Mesenchymal stem cell (in vitro differentiated cells and primary cell): ENCODE data around the gene SNTG2.

Source experiments
- DNase-seq: peaks from one replicate; pipeline ENCODE4 v3.0.0-alpha.2; 2013
- H2AFZ ChIP-seq: one replicate; pipeline ENCODE4 v1.6.1; 2013; ENCODE audit warnings: low read depth, mild to moderate bottlenecking, control low read depth, inconsistent platforms, low read length, moderate library complexity
- H2AK5ac ChIP-seq: 2 replicates; pipeline ENCODE4 v1.6.1; 2013; ENCODE audit warnings: low read length, moderate library complexity, mild to moderate bottlenecking, inconsistent platforms; ENCODE audit not compliant: severe bottlenecking
- H2BK120ac ChIP-seq: one replicate; pipeline ENCODE4 v1.6.1; 2013; ENCODE audit warnings: low read depth, mild to moderate bottlenecking, inconsistent platforms, low read length, moderate library complexity
- H2BK12ac ChIP-seq, 2 experiments: one replicate each; pipeline ENCODE4 v1.6.1; 2013; ENCODE audit warnings: inconsistent platforms in 2 of 2, low read length in 2 of 2, mild to moderate bottlenecking in 2 of 2, moderate library complexity in 2 of 2, control low read depth in 1 of 2
- H2BK15ac ChIP-seq: one replicate; pipeline ENCODE4 v1.6.1; 2013; ENCODE audit warnings: mild to moderate bottlenecking, low read depth, inconsistent platforms; ENCODE audit not compliant: poor library complexity, severe bottlenecking
- H2BK5ac ChIP-seq: 2 replicates; pipeline ENCODE4 v1.6.1; 2013; ENCODE audit warnings: low read depth, mild to moderate bottlenecking, low read length, control low read depth, inconsistent platforms; ENCODE audit not compliant: poor library complexity, severe bottlenecking
- H3K14ac ChIP-seq, 2 experiments: one replicate each; pipeline ENCODE4 v1.6.1; 2013; ENCODE audit warnings: inconsistent platforms in 2 of 2, low read length in 2 of 2, control low read depth in 1 of 2, mild to moderate bottlenecking in 1 of 2, moderate library complexity in 1 of 2
- H3K18ac ChIP-seq, 2 experiments: one replicate each; pipeline ENCODE4 v1.6.1; 2013; ENCODE audit warnings: inconsistent platforms in 2 of 2, low read length in 2 of 2, control low read depth in 1 of 2, low read depth in 1 of 2, mild to moderate bottlenecking in 1 of 2
- H3K23ac ChIP-seq, 2 experiments: one replicate each; pipeline ENCODE4 v1.6.1; 2013; ENCODE audit warnings: inconsistent platforms in 2 of 2, low read length in 2 of 2, mild to moderate bottlenecking in 2 of 2, moderate library complexity in 2 of 2, control low read depth in 1 of 2
- H3K27ac ChIP-seq: 2 replicates; pipeline ENCODE4 v1.5.1; 2013; ENCODE audit warnings: mild to moderate bottlenecking, moderate library complexity, low read length, control low read depth, inconsistent platforms; ENCODE audit not compliant: poor library complexity, severe bottlenecking
- H3K27me3 ChIP-seq, 2 experiments: 2 replicates each; pipeline versions ENCODE4 v1.6.1 to v1.7.0; 2013; ENCODE audit warnings: low read length in 2 of 2, mild to moderate bottlenecking in 2 of 2, moderate library complexity in 2 of 2, control low read depth in 1 of 2, inconsistent platforms in 1 of 2; ENCODE audit not compliant: control insufficient read depth in 1 of 2, insufficient read depth in 1 of 2
- H3K36me3 ChIP-seq, 2 experiments: 2 replicates each; pipeline versions ENCODE4 v1.6.1 to v1.7.0; 2013; ENCODE audit warnings: low read length in 2 of 2, control low read depth in 1 of 2, inconsistent platforms in 1 of 2, low read depth in 1 of 2, mild to moderate bottlenecking in 1 of 2; ENCODE audit not compliant: insufficient read depth in 2 of 2, control insufficient read depth in 1 of 2
- H3K4ac ChIP-seq, 2 experiments: one replicate each; pipeline ENCODE4 v1.6.1; 2013; ENCODE audit warnings: inconsistent platforms in 2 of 2, low read length in 2 of 2, mild to moderate bottlenecking in 2 of 2, moderate library complexity in 2 of 2, control low read depth in 1 of 2, low read depth in 1 of 2
- H3K4me1 ChIP-seq: 2 replicates; pipeline ENCODE4 v1.6.1; 2013; ENCODE audit warnings: low read depth, low read length, control low read depth; ENCODE audit not compliant: control insufficient read depth, insufficient read depth
- H3K4me2 ChIP-seq: 2 replicates; pipeline ENCODE4 v1.6.1; 2013; ENCODE audit warnings: low read length, mild to moderate bottlenecking, inconsistent platforms; ENCODE audit not compliant: poor library complexity, severe bottlenecking
- H3K4me3 ChIP-seq, 2 experiments: 2 replicates each; pipeline versions ENCODE4 v1.5.1 to v1.7.0; 2013; ENCODE audit warnings: low read length in 2 of 2, mild to moderate bottlenecking in 2 of 2, control low read depth in 1 of 2, low read depth in 1 of 2; ENCODE audit not compliant: insufficient read depth in 1 of 2
- H3K79me1 ChIP-seq: replicated peaks from 2 replicates; pipeline ENCODE4 v1.6.1; 2013; ENCODE audit warnings: mild to moderate bottlenecking, control low read depth, low read length, inconsistent platforms; ENCODE audit not compliant: poor library complexity, severe bottlenecking
- H3K9ac ChIP-seq: 2 replicates; pipeline ENCODE4 v1.7.0; 2013; ENCODE audit warnings: mild to moderate bottlenecking, low read length, moderate library complexity
- H3K9me3 ChIP-seq: 2 replicates; pipeline ENCODE4 v1.7.0; 2013; ENCODE audit warnings: mild to moderate bottlenecking, low read length; ENCODE audit not compliant: control insufficient read depth
- H4K8ac ChIP-seq: one replicate; pipeline ENCODE4 v1.6.1; 2013; ENCODE audit warnings: inconsistent platforms, mild to moderate bottlenecking, low read length, moderate library complexity
- H4K91ac ChIP-seq: one replicate; pipeline ENCODE4 v1.6.1; 2013; ENCODE audit warnings: mild to moderate bottlenecking, low read length, inconsistent platforms
- WGBS: methylation state at CpG from one replicate; pipeline ENCODE4 v1.1.7; 2013; ENCODE audit warnings: mixed read lengths; 5-methylcytosine and 5-hydroxymethylcytosine counted together

The SNTG2 gene

GRCh38 chr2:1353124-1353523 lies 402.5 kb downstream of the SNTG2 start:
- Histone ChIP-seq H3K79me1 (no peaks in the 10 kb centered on the region), H4K91ac (no peak overlapping the region), H4K8ac (no peak overlapping the region)

GRCh38 chr2:1353543-1353942 lies 402.9 kb downstream of the SNTG2 start:
- no peak overlapping the region for H2AFZ ChIP-seq
- peaks cover 21% of the 10 kb centered on the region for H3K9me3 ChIP-seq
- H2BK12ac ChIP-seq: no peak overlapping the region
- no peaks in the 10 kb centered on the region for H3K79me1 ChIP-seq
- peak overlapping the region in 1 of 2 experiments; percentile 50 for H3K23ac ChIP-seq
- no peak overlapping the region for H3K4me2 ChIP-seq
- H2AK5ac ChIP-seq: no peak overlapping the region
- no peak overlapping the region for H4K91ac ChIP-seq
- no peak overlapping the region for H3K4ac ChIP-seq
- H3K9ac ChIP-seq: no peak overlapping the region
- H3K4me1 ChIP-seq: no peaks in the 10 kb centered on the region
- H3K36me3 ChIP-seq: no peaks in the 10 kb centered on the region
- WGBS: 88% methylated on average over 8 of the region's 10 CpGs
- H3K18ac ChIP-seq: no peak overlapping the region
- H2BK120ac ChIP-seq: no peak overlapping the region
- no peak overlapping the region for H4K8ac ChIP-seq
- H2BK15ac ChIP-seq: no peak overlapping the region
- H2BK5ac ChIP-seq: no peak overlapping the region
- no peaks in the 10 kb centered on the region for H3K27me3 ChIP-seq
- H3K14ac ChIP-seq: no peak overlapping the region
- DNase-seq: no peak
- H3K27ac ChIP-seq: no peak overlapping the region
- no peak overlapping the region for H3K4me3 ChIP-seq

More at GRCh38 chr2:1353124-1353523, 402.5 kb downstream of the SNTG2 start:
- Histone ChIP-seq H2AK5ac (no peak overlapping the region), H2BK5ac (no peak overlapping the region), H3K4me1 (no peaks in the 10 kb centered on the region), H3K18ac (no peak overlapping the region), H3K4me2 (no peak overlapping the region), H3K9ac (no peak overlapping the region), H3K9me3 (peaks cover 23% of the 10 kb centered on the region), H3K36me3 (no peaks in the 10 kb centered on the region), H3K4me3 (no peak overlapping the region), H2BK12ac (no peak overlapping the region), H2BK15ac (no peak overlapping the region), H3K27ac (no peak overlapping the region), H2BK120ac (no peak overlapping the region), H3K4ac (no peak overlapping the region), H3K14ac (no peak overlapping the region), H3K23ac (peak overlapping the region in 1 of 2 experiments; percentile 50), H2AFZ (no peak overlapping the region), H3K27me3 (no peaks in the 10 kb centered on the region)
- WGBS: 84% methylated on average over 9 of the region's 9 CpGs
- no peak for DNase-seq

GRCh38 chr2:1360144-1360543 lies 409.5 kb downstream of the SNTG2 start:
- no peak overlapping the region for H2BK5ac ChIP-seq
- H2AK5ac ChIP-seq: no peak overlapping the region
- H3K9me3 ChIP-seq: peaks cover 9% of the 10 kb centered on the region
- H2AFZ ChIP-seq: no peak overlapping the region
- no peak overlapping the region for H3K27ac ChIP-seq
- WGBS: 95% methylated on average over 1 of the region's 1 CpG
- H3K23ac ChIP-seq: no peak overlapping the region
- no peak overlapping the region for H2BK120ac ChIP-seq
- no peaks in the 10 kb centered on the region for H3K36me3 ChIP-seq
- H3K27me3 ChIP-seq: no peaks in the 10 kb centered on the region
- H3K14ac ChIP-seq: no peak overlapping the region
- no peak overlapping the region for H3K18ac ChIP-seq
- H2BK15ac ChIP-seq: no peak overlapping the region
- DNase-seq: no peak
- no peak overlapping the region for H2BK12ac ChIP-seq
- no peak overlapping the region for H4K91ac ChIP-seq
- no peak overlapping the region for H3K4me2 ChIP-seq
- H4K8ac ChIP-seq: no peak overlapping the region
- no peak overlapping the region for H3K4ac ChIP-seq
- H3K79me1 ChIP-seq: no peaks in the 10 kb centered on the region
- H3K9ac ChIP-seq: no peak overlapping the region
- H3K4me3 ChIP-seq: no peak overlapping the region
- H3K4me1 ChIP-seq: peaks cover 2% of the 10 kb centered on the region

- Histone ChIP-seq H2AK5ac (no peak overlapping the region), H3K9me3 (peaks cover 8% of the 10 kb centered on the region), H2AFZ (no peak overlapping the region), H2BK5ac (no peak overlapping the region), H2BK120ac (no peak overlapping the region), H3K27me3 (no peaks in the 10 kb centered on the region), H4K8ac (no peak overlapping the region), H3K79me1 (no peaks in the 10 kb centered on the region), H3K23ac (no peak overlapping the region), H3K4me2 (no peak overlapping the region), H2BK12ac (no peak overlapping the region), H3K14ac (no peak overlapping the region), H3K18ac (no peak overlapping the region), H3K4me1 (peaks cover 2% of the 10 kb centered on the region), H3K4ac (no peak overlapping the region), H3K36me3 (no peaks in the 10 kb centered on the region), H3K27ac (no peak overlapping the region), H2BK15ac (no peak overlapping the region), H3K4me3 (no peak overlapping the region), H3K9ac (no peak overlapping the region), H4K91ac (no peak overlapping the region)
- no peak for DNase-seq
- WGBS: 83% methylated on average over 4 of the region's 6 CpGs
Observed at GRCh38 chr2:1360557-1361250, 410.1 kb downstream of the SNTG2 start.
